ENCODE results near the gene MEI1.
A peak's percentile ranks its signal among the peaks of the same experiment; 100 is the strongest.
"Not testable (repeated sequence)": the region's sequence is repeated elsewhere in the genome, so short reads cannot be mapped to it uniquely, and the experiment has no call there.

The MEI1 gene

GRCh38 chr22:41826021-41826420 lies 126.7 kb downstream of the MEI1 start:
- DNase-seq = no peak

DNA sequence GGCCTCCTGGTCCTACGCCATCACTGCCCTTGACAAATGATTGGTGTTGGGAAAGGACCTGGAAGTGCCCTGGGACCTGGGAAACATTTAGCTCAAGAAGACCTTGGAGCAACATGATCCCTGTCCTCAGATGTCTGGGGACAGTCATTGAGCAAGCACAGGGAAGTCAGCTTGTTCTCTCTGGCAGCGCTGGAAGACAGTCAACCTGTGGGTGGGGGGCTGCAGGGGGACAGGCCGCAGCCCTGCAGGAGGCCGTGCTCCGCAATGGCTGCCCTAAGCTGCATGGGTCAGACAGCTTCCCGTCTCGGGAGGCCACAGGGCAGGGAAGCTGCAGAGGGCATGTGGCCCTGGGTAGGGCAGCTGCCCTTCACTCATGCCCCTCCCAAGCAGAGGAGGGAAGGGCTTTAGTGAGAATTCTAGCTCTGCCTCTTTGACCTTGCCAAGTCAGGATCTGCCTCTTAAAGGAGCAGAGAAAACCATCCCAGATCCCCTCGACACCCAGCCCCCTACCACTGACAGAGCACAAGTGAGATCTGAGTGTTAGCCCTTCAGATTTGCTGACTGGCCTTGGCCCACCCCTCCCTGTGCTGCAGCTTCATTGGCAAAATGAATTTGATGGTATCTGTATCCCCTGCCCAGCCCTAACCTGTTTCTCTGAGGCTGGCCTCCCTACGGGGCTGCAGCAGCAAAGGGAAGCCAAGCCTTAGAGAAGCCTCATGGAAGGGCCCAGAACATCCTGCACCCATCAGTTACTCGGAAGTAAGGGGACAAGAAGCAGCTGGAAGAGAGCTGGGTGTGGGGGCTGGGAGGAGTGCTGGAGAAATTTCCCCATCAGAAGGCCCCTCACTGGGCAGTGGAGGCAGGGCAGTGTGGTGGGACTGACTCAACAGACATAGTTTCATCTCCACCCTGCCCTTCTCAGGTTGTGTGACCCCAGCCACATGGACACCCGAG lies 127.4 kb downstream of the MEI1 start:
- DNase-seq = no peak

DNA sequence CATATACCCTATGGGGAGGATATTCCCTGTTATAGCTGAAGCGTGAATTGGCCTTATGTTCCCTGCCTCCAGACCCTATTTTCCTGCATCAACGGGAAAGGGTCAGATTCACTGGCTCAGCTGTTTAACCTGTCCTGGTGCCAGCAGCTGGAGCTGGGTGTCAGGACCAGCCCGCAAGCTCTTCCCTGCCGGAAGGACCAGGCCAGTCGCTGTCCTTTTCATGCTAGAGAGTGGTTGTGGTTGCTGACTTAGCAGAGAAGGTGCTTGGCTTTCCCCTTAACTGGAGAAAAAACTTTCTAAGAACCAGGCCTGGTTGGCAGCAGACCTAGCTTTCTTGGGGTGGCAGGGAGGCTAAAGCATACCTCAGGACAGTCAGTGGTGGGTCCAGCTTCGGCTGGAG lies 128.4 kb downstream of the MEI1 start:
- no peak for DNase-seq

DNA sequence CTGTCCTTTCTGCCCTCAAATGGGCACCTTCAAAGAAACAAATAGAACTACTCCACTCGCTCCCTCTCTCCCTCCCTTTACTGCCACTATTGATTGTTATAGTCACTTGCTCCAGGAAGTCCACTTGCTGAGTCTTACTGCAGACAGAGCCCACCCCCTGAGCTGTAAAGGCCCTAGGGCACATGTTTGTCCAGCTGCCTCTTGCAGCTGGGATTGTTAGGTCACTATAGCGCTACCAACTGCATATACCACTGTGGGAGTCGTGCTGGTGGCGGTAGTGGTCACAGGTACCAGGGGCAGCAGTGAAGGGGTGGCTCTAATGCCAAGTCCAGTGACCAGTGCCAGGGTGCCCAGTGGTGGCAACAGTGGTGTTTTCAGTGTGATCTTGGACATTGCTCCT lies 129.2 kb downstream of the MEI1 start:
- DNase-seq = no peak

DNA sequence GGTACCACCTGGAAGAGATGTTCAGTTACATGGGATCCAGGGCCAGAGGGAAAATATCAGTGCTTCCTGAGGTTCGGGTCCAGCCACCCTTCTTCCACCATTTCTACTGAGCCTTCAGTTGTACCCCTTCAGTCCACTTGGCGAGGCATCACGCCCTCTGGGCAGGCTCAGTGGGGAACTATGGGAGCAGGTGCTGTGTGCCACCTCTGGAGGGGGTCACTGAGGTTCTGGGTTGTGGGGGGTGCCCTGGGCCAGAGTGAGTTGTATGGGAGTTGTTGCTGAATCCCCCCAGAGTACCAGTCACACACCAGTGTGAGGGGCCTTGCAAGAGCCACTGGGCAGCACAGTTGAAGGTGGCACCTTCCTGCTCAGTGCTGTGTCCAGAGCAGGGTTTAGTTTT lies 130.9 kb downstream of the MEI1 start:
- no peak for DNase-seq

DNA sequence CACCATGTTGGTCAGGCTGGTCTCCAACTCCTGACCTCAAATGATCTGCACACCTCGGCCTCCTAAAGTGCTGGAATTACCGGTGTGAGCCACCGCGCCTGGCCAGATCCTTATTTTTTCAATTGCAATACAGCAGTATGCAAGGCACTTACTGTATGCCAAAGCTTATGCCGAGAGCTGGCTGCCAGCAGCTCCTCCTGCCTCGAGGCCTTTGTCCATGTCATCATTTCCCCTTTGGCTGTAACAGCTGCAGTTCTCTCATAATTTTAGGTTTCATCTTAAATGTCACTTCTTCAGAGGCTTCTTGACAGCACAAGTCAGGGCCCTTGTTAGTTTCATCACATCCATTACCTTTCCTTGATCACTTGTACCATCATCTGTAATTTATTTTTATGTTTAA lies 132.1 kb downstream of the MEI1 start:
- no peak for DNase-seq

DNA sequence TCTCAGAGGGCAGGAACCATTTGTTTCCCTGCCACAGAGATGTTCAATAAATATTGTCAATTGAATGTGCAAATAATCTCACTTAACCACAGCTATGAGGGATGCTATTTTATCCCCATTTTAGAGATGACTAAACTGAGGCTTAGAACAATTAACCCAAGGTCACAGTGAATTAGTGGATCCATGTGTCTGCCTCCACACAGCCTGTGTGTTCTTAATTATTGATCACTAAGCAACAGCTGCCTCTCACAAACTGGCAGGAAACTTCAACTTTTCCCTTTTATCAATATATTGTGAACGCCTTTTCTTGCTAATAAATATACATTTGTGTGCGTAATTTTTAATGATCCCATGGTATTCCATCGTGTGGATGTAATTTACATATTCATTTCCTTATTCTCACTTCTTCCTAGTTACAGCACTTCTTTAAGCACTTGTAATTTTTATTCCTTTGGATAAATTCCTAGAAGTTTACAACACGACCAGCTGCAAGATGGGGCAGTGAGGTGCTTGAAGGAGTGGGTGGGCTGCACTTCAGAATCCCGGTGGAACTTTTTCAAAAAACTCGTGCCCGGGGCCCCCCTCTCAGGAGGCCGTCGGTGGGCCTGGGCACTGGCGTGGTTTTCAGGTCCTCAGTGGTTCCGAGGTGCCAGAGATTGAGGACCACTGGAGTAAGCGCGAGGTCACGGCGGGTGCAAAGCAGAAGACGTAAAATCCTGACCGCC lies 132.7 kb downstream of the MEI1 start:
- no peak for DNase-seq

DNA sequence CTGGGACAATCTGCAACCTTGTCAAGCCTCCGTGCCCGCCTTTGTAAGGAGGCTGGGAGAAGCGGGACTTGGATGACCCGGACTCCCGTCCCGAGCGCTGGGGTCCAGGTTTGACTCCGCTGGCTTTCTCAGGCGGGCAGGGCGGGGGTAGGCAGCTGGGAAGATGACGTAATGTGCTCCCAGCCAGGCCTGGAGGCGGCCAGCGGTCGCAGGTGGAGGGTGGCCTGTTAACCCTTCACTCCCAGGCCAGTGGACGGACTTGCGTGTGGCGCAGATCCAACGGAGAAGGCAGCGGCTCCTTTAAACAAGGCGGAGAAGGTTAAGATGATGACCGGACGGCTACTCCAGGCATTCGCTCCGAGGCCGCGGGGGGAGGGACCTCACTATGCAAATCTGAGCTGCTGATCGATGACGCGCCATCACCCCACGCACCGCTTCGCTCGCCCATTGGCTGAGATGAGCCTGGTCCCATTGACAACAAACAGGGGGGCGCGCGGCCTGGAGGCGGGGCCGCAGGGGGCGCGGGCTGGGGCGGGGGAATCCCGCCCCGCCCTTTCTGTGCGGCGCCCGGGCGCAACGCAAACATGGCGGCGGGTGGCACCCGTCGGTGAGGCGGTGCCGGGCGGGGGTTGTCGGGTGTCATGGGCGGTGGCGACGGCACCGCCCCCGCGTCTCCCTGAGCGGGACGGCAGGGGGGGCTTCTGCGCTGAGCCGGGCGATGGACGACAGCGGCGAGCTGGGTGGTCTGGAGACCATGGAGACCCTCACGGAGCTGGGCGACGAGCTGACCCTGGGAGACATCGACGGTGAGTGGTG lies 133.5 kb downstream of the MEI1 start, which contains the start of gene SREBF2:
Gene SREBF2, plus strand, starts transcription at position 553 of the 816 bp plus-strand sequence. Its CDS starts 166 bp downstream, at position 719.
- DNase-seq = peak; percentile 97 to 98

- peak in 1 of 2 experiments; percentile 54 for DNase-seq
Observed at GRCh38 chr22:41833369-41834004, 134.2 kb downstream of the MEI1 start.

- no peak for DNase-seq
Observed at GRCh38 chr22:41834005-41834944, 135.0 kb downstream of the MEI1 start.

DNA sequence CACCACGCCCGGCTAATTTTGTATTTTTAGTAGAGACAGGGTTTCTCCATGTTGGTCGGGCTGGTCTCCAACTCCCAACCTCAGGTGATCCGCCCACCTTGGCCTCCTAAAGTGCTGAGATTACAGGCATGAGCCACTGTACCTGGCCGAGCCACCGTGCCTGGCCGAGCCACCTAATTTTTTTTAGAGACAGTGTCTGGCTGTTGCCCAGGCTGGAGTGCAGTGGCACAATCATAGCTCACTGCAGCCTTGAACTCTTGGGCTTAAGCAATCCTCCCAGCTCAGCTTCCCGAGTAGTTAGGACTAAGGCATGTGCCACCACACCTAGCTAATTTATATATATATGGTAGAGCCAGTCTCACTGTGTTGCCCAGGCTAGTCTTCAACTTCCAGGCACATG lies 136.2 kb downstream of the MEI1 start:
- not testable (repeated sequence) for DNase-seq

DNA sequence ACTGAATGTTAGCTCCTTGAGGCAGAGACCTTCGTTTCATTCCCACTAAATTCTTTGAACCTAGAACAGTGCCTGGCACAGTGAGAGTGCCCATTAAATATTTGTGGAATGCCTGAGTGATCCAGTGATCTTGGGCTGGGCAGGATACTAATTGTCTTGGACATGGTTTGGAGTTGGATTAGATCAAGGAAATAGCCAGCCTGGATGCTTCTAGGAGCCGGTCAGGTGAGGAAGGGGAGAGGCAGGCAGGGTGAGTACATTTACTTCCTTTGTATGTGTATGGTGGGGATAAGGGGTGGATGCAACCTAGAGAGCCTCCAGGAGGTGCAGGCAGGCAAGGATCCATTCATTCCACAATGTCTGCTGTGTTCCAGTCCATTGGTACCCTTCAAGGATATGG lies 137.2 kb downstream of the MEI1 start:
- DNase-seq = no peak

DNA sequence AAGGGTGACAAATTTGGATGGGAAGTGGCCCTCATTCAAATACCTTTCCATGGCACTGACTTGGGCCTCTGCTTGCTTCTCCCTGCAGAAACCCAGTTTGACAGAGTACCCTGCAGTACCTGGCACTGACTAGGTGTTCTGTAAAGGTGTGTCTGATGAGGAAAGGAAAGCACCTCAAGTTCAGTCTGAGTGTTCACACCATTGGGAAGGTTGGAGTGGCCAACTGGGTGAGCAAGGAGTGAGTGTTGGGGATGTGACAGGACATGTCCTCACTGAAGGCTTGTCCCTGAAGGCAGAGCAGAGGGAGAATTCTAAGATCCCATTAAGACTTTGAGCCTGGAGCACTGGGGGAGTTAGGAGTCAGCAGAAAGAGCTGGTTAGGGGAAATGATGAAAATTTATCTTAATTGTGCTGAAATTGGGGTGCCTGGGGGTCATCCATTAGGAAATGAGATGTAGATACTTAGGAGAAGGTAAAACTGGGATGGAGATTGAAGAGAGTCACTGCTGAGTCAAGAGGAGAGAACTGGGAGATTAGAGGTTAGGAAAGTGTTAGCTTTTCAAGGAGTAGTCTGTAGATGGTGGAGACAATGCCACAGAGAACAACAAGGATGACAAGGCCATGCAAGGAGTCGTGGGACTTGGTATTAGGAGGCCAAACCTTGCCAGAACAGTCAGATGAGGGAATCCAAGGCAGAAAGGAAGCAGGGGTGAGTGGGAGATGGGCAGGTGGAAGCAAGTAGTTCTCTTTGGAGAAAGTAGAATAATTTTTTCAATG lies 139.7 kb downstream of the MEI1 start:
- DNase-seq = no peak

GRCh38 chr22:41840216-41840615 lies 140.9 kb downstream of the MEI1 start:
- DNase-seq = no peak

GRCh38 chr22:41841085-41841712 lies 141.9 kb downstream of the MEI1 start:
- no peak for DNase-seq

DNA sequence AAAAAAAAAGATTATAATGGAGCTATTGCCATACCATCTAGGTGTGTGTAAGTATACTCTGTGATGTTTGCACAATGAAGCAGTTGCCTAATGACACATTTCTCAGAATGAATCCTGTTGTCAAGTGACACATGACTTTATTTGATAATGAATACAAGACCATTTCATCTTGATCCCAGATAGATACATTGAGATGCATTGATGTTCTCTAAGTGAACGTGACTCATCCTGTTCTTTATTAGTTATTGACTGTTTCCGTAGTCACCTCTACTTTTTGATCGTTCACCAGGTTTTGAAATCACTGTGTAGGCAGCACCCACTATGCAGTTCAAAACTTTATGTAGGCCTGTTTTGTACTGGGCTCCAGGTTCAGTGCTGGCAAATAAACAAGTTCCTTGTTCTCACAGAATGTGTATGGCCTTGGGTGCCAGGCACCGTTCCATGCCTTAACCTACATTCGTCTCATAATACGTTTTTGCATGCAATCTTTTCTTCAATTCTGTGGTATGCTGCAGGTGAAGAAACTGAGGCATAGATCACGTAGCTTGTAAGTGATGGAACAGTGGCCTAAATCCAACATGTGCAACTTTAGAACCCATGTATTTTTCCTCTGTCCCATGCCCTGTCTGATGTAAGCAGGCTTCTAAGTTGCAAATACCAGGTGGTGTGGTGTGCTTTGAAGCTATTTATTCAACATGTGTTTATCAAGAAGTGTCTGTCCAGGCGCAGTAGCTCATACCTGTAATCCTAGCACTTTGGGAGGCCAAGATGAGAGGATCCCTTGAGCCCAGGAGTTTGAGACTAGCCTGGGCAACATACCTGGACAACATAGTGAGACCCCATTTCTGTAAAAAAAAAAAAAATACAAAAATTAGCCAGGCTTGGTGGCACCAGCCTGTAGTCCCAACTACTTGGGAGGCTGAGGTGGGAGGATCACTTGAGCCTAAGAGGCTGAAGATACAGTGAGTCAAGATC lies 144.0 kb downstream of the MEI1 start:
- no peak for DNase-seq

DNA sequence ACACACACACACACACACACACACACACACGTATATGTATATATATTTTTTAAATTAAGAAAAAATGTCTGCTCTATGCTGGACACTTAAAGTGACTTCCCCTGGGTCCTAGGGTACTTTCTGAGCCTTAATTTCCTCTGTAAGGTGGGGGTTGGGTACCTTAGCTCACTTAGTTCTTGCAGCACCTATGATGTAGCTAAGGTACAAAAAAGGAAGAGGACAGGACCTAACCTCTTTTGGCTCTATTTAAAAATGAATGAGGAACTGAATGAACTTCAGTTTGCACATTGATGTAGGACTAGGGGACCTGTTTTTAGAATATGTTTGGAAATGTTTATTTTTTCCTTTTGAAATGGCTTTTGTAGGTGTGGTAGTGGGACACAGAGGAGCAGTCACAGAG lies 144.7 kb downstream of the MEI1 start:
- DNase-seq = no peak

- no peak for DNase-seq
Observed at GRCh38 chr22:41844513-41844912, 145.2 kb downstream of the MEI1 start.
